Esophagus muscularis mucosa (tissue), 4 donors: ENCODE measurements around the gene ERV3-1. TPM values are rescaled to one million over a fixed set of nuclear protein-coding genes. Genes with fewer than 3 reads are reported as not detected.
"Not testable (repeated sequence)": the region's sequence is repeated elsewhere in the genome, so short reads cannot be mapped to it uniquely, and the experiment has no call there.

Experiments used
- DNase-seq: peaks from one replicate; pipeline ENCODE4 v3.0.0-alpha.2; 2017; ENCODE audit errors: extremely low spot score
- H3K27ac ChIP-seq, 4 donors: fragments of 200-600 bp; sonication (generic); replicated peaks in 1 of 4; 1 replicate in 3 of 4; 2 replicates in 1 of 4; pipeline ENCODE4 v1.5.1; 2016 to 2019; ENCODE audit warnings: mild to moderate bottlenecking in 1 of 4
- H3K27me3 ChIP-seq, 4 donors: fragments of 200-600 bp; sonication (generic); one replicate each; pipeline versions ENCODE4 v1.5.1 to v1.6.0; 2016 to 2019
- H3K36me3 ChIP-seq, 4 donors: fragments of 200-600 bp; sonication (generic); one replicate each; pipeline ENCODE4 v1.5.1; 2016 to 2019
- H3K4me1 ChIP-seq, 4 donors: fragments of 200-600 bp; sonication (generic); one replicate each; pipeline ENCODE4 v1.5.1; 2016 to 2019
- H3K4me3 ChIP-seq, 4 donors: fragments of 200-600 bp; sonication (generic); 1 replicate in 2 of 4; 2 replicates in 2 of 4; pipeline ENCODE4 v1.5.1; 2016 to 2019; ENCODE audit warnings: mild to moderate bottlenecking in 4 of 4, moderate library complexity in 1 of 4
- H3K9me3 ChIP-seq, 4 donors: fragments of 200-600 bp; sonication (generic); 1 replicate in 3 of 4; 2 replicates in 1 of 4; pipeline ENCODE4 v1.5.1; 2016 to 2019
- CTCF ChIP-seq, 3 experiments: fragments of 200-600 bp in 2 of 3; fragments of 450-650 bp in 1 of 3; sonication (generic) in 2 of 3; IDR thresholded peaks; one replicate each; pipeline ENCODE4 v1.5.1; 2017 to 2019; ENCODE audit warnings: antibody characterized with exemption in 3 of 3, mild to moderate bottlenecking in 2 of 3, moderate library complexity in 1 of 3
- EP300 ChIP-seq: sonication (generic); formaldehyde crosslinking; IDR thresholded peaks from one replicate; pipeline ENCODE4 v1.6.1; 2017; ENCODE audit warnings: antibody characterized with exemption
- POLR2A ChIP-seq: fragments of 450-650 bp; IDR thresholded peaks from one replicate; pipeline ENCODE4 v1.6.1; 2017; ENCODE audit warnings: antibody characterized with exemption, moderate library complexity, mild to moderate bottlenecking, low read depth
- POLR2AphosphoS5 ChIP-seq, 2 donors: sonication (generic); formaldehyde crosslinking; IDR thresholded peaks; one replicate each; pipeline ENCODE4 v1.6.1; 2017; ENCODE audit warnings: antibody characterized with exemption in 2 of 2
- WGBS: methylation state at CpG from one replicate; pipeline ENCODE4 v1.1.5; 2018; 5-methylcytosine and 5-hydroxymethylcytosine counted together
- intact Hi-C: fragments of 100-400 bp; cut with DNase I; formaldehyde crosslinking; loops from one replicate; pipeline ENCODE4 v1.15.1; 2023
- total RNA-seq, 4 donors: library from RNA; depleted of rRNA; stranded (reverse); fragments of >200 nt; gene quantifications; one replicate each; pipeline versions ENCODE4 v1.1.0 to v1.2.1, GENCODE V29; 2016

The ERV3-1 gene
- total RNA-seq, 4 donors from 2014 or later, result 5.3 to 11.6 (median 7.5) TPM

- intact Hi-C loops, result loop anchor here (10.0 kb wide), 1 partner anchor 346 kb away; no protein-coding TSS in a partner anchor
- TF ChIP-seq POLR2AphosphoS5 (IDR thresholded peaks at IDR 0.05) (no peak), EP300 (no peak), CTCF (IDR thresholded peaks at IDR 0.05) (no peak), POLR2A (no peak)
- 87% methylated on average over 3 of the region's 3 CpGs for WGBS
Measured at GRCh38 chr7:64959072-64959747, 47.3 kb downstream of the ERV3-1 start.

GRCh38 chr7:64951250-64951848, 55.1 kb downstream of the ERV3-1 start:
- TF ChIP-seq POLR2A, result no peak
- TF ChIP-seq POLR2AphosphoS5 (IDR thresholded peaks at IDR 0.05), result peak in 1 of 2 donors; percentile 7
- TF ChIP-seq CTCF (IDR thresholded peaks at IDR 0.05), result peak; percentile 81 to 88 (median 83)
- Histone ChIP-seq H3K27ac (no peak overlapping the region), H3K27me3 (peaks cover 0 to 24% (median 17%) of the 10 kb centered on the region in 4 donors), H3K4me1 (peaks cover 9 to 14% (median 12%) of the 10 kb centered on the region in 4 donors), H3K4me3 (no peak overlapping the region), H3K36me3 (no peaks in the 10 kb centered on the region), H3K9me3 (no peaks in the 10 kb centered on the region)
- intact Hi-C loops, result loop anchor here (10.0 kb wide), 1 partner anchor 353 kb away; no protein-coding TSS in a partner anchor
- DNase-seq, result no peak
- WGBS, result 3% methylated on average over 1 of the region's 1 CpG

More at GRCh38 chr7:64959072-64959747, 47.3 kb downstream of the ERV3-1 start:
- no peak overlapping the region for H3K4me3 ChIP-seq
- no peaks in the 10 kb centered on the region for H3K9me3 ChIP-seq
- H3K27me3 ChIP-seq, result no peaks in the 10 kb centered on the region
- no peak for DNase-seq
- H3K36me3 ChIP-seq, result no peaks in the 10 kb centered on the region
- H3K4me1 ChIP-seq, result no peaks in the 10 kb centered on the region
- H3K27ac ChIP-seq, result no peak overlapping the region

GRCh38 chr7:64950673-64951072, 55.8 kb downstream of the ERV3-1 start:
- intact Hi-C loops, result loop anchor here (10.0 kb wide), 1 partner anchor 354 kb away; no protein-coding TSS in a partner anchor
- 48% methylated on average over 9 of the region's 9 CpGs for WGBS
- DNase-seq, result not testable (repeated sequence)

GRCh38 chr7:64948774-64949173, 57.7 kb downstream of the ERV3-1 start:
- H3K4me3 ChIP-seq, DNase-seq, H3K9me3 ChIP-seq, H3K36me3 ChIP-seq, H3K27ac ChIP-seq, intact Hi-C loops: not testable (repeated sequence)
- Histone ChIP-seq H3K27me3 (peaks cover 0 to 36% (median 17%) of the 10 kb centered on the region in 4 donors), H3K4me1 (peaks cover 9 to 14% (median 12%) of the 10 kb centered on the region in 4 donors)
- 93% methylated on average over 1 of the region's 1 CpG for WGBS

More at GRCh38 chr7:64950673-64951072, 55.8 kb downstream of the ERV3-1 start:
- not testable (repeated sequence) for H3K9me3 ChIP-seq, H3K4me3 ChIP-seq, H3K27ac ChIP-seq, H3K36me3 ChIP-seq
- Histone ChIP-seq H3K27me3 (peaks cover 0 to 31% (median 17%) of the 10 kb centered on the region in 4 donors), H3K4me1 (peaks cover 9 to 14% (median 12%) of the 10 kb centered on the region in 4 donors)

GRCh38 chr7:64947252-64948000, 59.1 kb downstream of the ERV3-1 start:
- intact Hi-C loops, result no loop called here
- 0% methylated on average over 16 of the region's 59 CpGs for WGBS
- Histone ChIP-seq H3K4me3 (peak overlapping the region; percentile 47 to 56 (median 48)), H3K27ac (no peak overlapping the region), H3K27me3 (peaks cover 0 to 40% (median 17%) of the 10 kb centered on the region in 4 donors), H3K36me3 (no peaks in the 10 kb centered on the region), H3K4me1 (peaks cover 9 to 14% (median 12%) of the 10 kb centered on the region in 4 donors), H3K9me3 (no peaks in the 10 kb centered on the region)
- TF ChIP-seq EP300 (no peak), POLR2A (no peak), POLR2AphosphoS5 (IDR thresholded peaks at IDR 0.05) (no peak), CTCF (IDR thresholded peaks at IDR 0.05) (no peak)
- no peak for DNase-seq
